HepG2 (cell line): ENCODE results near the gene RUNDC1. TPM values are rescaled to one million over a fixed set of nuclear protein-coding genes. Genes with fewer than 3 reads are reported as not detected.
A peak's percentile ranks its signal among the peaks of the same experiment; 100 is the strongest.

Source experiments
- ARHGAP35 ChIP-seq: sonication (generic); formaldehyde crosslinking; IDR thresholded peaks from 2 replicates; pipeline ENCODE4 v1.9.0; 2022; ENCODE audit warnings: mild to moderate bottlenecking, inconsistent platforms, moderate library complexity, missing genetic modification reagents, borderline replicate concordance
- ARNTL ChIP-seq: sonication (generic); formaldehyde crosslinking; IDR thresholded peaks from 2 replicates; pipeline ENCODE4 v1.4.0; 2020; ENCODE audit warnings: mild to moderate bottlenecking, missing genetic modification reagents
- CHCHD3 ChIP-seq: sonication (generic); formaldehyde crosslinking; IDR thresholded peaks from 2 replicates; pipeline ENCODE4 v1.8.0; 2022; ENCODE audit warnings: mild to moderate bottlenecking, missing genetic modification reagents, moderate library complexity
- FOXK1 ChIP-seq: sonication (generic); formaldehyde crosslinking; IDR thresholded peaks from 2 replicates; pipeline ENCODE4 v1.4.0; 2020; ENCODE audit warnings: low read depth, missing genetic modification reagents, borderline replicate concordance
- HDAC2 ChIP-seq: sonication (generic); formaldehyde crosslinking; IDR thresholded peaks from 2 replicates; pipeline ENCODE4 v1.4.0; 2020; ENCODE audit warnings: missing genetic modification reagents
- HES4 ChIP-seq: sonication (generic); formaldehyde crosslinking; IDR thresholded peaks from 2 replicates; pipeline ENCODE4 v1.9.0; 2021; ENCODE audit warnings: mild to moderate bottlenecking, missing genetic modification reagents, borderline replicate concordance
- IRX3 ChIP-seq: sonication (generic); formaldehyde crosslinking; IDR thresholded peaks from 2 replicates; pipeline ENCODE4 v1.8.1; 2023; ENCODE audit warnings: mild to moderate bottlenecking, low read depth, missing genetic modification reagents, borderline replicate concordance
- LCORL ChIP-seq, 2 experiments: fragments of 450-650 bp in 1 of 2; sonication (generic) in 1 of 2; formaldehyde crosslinking in 1 of 2; IDR thresholded peaks; 2 replicates each; pipeline versions ENCODE4 v1.5.0 to v1.6.1; 2017 to 2020; ENCODE audit warnings: antibody characterized with exemption in 1 of 2, missing genetic modification reagents in 1 of 2
- MED1 ChIP-seq: sonication (generic); formaldehyde crosslinking; IDR thresholded peaks from 2 replicates; pipeline ENCODE4 v1.4.0; 2020; ENCODE audit warnings: missing genetic modification reagents
- MXI1 ChIP-seq: IDR thresholded peaks from 3 replicates; pipeline ENCODE4 v1.6.1; 2012; ENCODE audit warnings: low read depth, low read length, inconsistent platforms, borderline replicate concordance
- NFKBIZ ChIP-seq: IDR thresholded peaks from 2 replicates; pipeline ENCODE4 v1.6.1; 2018; ENCODE audit warnings: missing genetic modification reagents, missing compliant biosample characterization
- PHF20 ChIP-seq: sonication (generic); formaldehyde crosslinking; IDR thresholded peaks from 2 replicates; pipeline ENCODE4 v1.5.0; 2020; ENCODE audit warnings: mild to moderate bottlenecking, missing genetic modification reagents
- PLRG1 ChIP-seq: fragments of 450-650 bp; conservative IDR thresholded peaks from 2 replicates; pipeline ENCODE4 v1.6.1; 2016
- RFX1 ChIP-seq: fragments of 450-650 bp; IDR thresholded peaks from 2 replicates; pipeline ENCODE4 v1.6.1; 2017
- SAP130 ChIP-seq: IDR thresholded peaks from 2 replicates; pipeline ENCODE4 v1.6.1; 2016; ENCODE audit warnings: low read depth
- ZEB1 ChIP-seq: IDR thresholded peaks from 2 replicates; pipeline ENCODE4 v1.6.1; 2012; ENCODE audit warnings: mild to moderate bottlenecking, low read depth, inconsistent platforms; ENCODE audit not compliant: insufficient replicate concordance
- ZNF343 ChIP-seq: sonication (generic); formaldehyde crosslinking; IDR thresholded peaks from 2 replicates; pipeline ENCODE4 v1.4.0; 2020; ENCODE audit warnings: mild to moderate bottlenecking, missing genetic modification reagents
- ZNF430 ChIP-seq: sonication (generic); formaldehyde crosslinking; IDR thresholded peaks from 2 replicates; pipeline ENCODE4 v1.9.0; 2021; ENCODE audit warnings: mild to moderate bottlenecking, missing genetic modification reagents
- ZNF574 ChIP-seq: sonication (generic); formaldehyde crosslinking; IDR thresholded peaks from 2 replicates; pipeline ENCODE4 v1.4.0; 2020; ENCODE audit warnings: missing genetic modification reagents
- ZNF629 ChIP-seq: sonication (generic); formaldehyde crosslinking; conservative IDR thresholded peaks from 2 replicates; pipeline ENCODE4 v1.5.0; 2020; ENCODE audit warnings: missing genetic modification reagents
- ZNF775 ChIP-seq: sonication (generic); formaldehyde crosslinking; IDR thresholded peaks from 2 replicates; pipeline ENCODE4 v1.4.0; 2020; ENCODE audit warnings: missing genetic modification reagents, mild to moderate bottlenecking, moderate library complexity, borderline replicate concordance
- polyA plus RNA-seq, 8 experiments: library from polyadenylated mRNA; depleted of rRNA in 3 of 8; stranded (reverse) in 7 of 8; unstranded in 1 of 8; fragments of >200 nt; fragmentation: Illumina TruSeq in 4 of 8; extraction: Trizol in 4 of 8; gene quantifications; 2 replicates each; pipeline versions ENCODE4 v1.2.1 to v1.2.3, GENCODE V29; 2011 to 2016; ENCODE audit warnings: low read depth in 4 of 8, missing spikeins in 1 of 8, mixed read lengths in 1 of 8; ENCODE audit not compliant: insufficient read depth in 1 of 8
- total RNA-seq, 5 experiments: library from RNA; depleted of rRNA; stranded (reverse); fragments of >200 nt; fragmentation: Illumina TruSeq; extraction: Trizol; gene quantifications; 2 replicates each; pipeline ENCODE4 v1.2.3, GENCODE V29; 2016; ENCODE audit warnings: low read depth in 1 of 5
- TF ChIP-seq, protein P1 (sequence below): sonication (generic); formaldehyde crosslinking; IDR thresholded peaks from 2 replicates; pipeline ENCODE4 v1.5.0; 2020; ENCODE audit warnings: mild to moderate bottlenecking, missing genetic modification reagents, moderate library complexity
- TF ChIP-seq, protein P2 (sequence below): IDR thresholded peaks from 2 replicates; pipeline ENCODE4 v1.6.1; 2016; ENCODE audit warnings: low read depth, borderline replicate concordance

RUNDC1 gene
- total and polyA plus RNA-seq, 2 of the 13 experiments (the other 11 are each of a cell fraction or from before 2014, with no cell fraction given), result 10.3 to 11.4 TPM

GRCh38 chr17:43020789-43021740, 40.7 kb downstream of the RUNDC1 start (continued):
- 0 out of 2 replicates have a peak, but pooled peaks have one; percentile 5 for TF ChIP-seq ZNF574
- TF ChIP-seq HDAC2 (CRISPR knock-in tag), result peak; percentile 65; the same call in 1 of the 2 replicates
- 0 out of 2 replicates have a peak, but pooled peaks have one; percentile 17 for TF ChIP-seq ZNF343 (CRISPR knock-in tag)
- TF ChIP-seq, protein P1, sequence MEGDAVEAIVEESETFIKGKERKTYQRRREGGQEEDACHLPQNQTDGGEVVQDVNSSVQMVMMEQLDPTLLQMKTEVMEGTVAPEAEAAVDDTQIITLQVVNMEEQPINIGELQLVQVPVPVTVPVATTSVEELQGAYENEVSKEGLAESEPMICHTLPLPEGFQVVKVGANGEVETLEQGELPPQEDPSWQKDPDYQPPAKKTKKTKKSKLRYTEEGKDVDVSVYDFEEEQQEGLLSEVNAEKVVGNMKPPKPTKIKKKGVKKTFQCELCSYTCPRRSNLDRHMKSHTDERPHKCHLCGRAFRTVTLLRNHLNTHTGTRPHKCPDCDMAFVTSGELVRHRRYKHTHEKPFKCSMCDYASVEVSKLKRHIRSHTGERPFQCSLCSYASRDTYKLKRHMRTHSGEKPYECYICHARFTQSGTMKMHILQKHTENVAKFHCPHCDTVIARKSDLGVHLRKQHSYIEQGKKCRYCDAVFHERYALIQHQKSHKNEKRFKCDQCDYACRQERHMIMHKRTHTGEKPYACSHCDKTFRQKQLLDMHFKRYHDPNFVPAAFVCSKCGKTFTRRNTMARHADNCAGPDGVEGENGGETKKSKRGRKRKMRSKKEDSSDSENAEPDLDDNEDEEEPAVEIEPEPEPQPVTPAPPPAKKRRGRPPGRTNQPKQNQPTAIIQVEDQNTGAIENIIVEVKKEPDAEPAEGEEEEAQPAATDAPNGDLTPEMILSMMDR (CRISPR knock-in tag), result no peak
- peak; percentile 50 for TF ChIP-seq PHF20 (CRISPR knock-in tag)
- TF ChIP-seq CHCHD3 (CRISPR knock-in tag), result no peak
- peak; percentile 34; the same call in 1 of the 2 replicates for TF ChIP-seq FOXK1 (CRISPR knock-in tag)
- TF ChIP-seq LCORL (IDR thresholded peaks at IDR 0.05), result peak; percentile 63
- peak; percentile 82 for TF ChIP-seq LCORL (CRISPR knock-in tag; IDR thresholded peaks at IDR 0.05)
- TF ChIP-seq HES4 (CRISPR knock-in tag), result 0 out of 2 replicates have a peak, but pooled peaks have one; percentile 3
- peak; percentile 62; the same call in 1 of the 2 replicates for TF ChIP-seq NFKBIZ
- TF ChIP-seq MED1 (CRISPR knock-in tag), result peak; percentile 6; the same call in 1 of the 2 replicates
- peak; percentile 59; the same call in 1 of the 2 replicates for TF ChIP-seq ZNF430 (CRISPR knock-in tag)
- TF ChIP-seq ZEB1, result no peak
- no peak for TF ChIP-seq PLRG1
- no peak for TF ChIP-seq ARNTL
- 0 out of 2 replicates have a peak, but pooled peaks have one; percentile 64 for TF ChIP-seq ARHGAP35
- TF ChIP-seq, protein P2, sequence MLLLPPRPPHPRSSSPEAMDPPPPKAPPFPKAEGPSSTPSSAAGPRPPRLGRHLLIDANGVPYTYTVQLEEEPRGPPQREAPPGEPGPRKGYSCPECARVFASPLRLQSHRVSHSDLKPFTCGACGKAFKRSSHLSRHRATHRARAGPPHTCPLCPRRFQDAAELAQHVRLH (CRISPR knock-in tag), result peak; percentile 56; the same call in 1 of the 2 replicates
- no peak for TF ChIP-seq RFX1
- peak; percentile 40; the same call in 1 of the 2 replicates for TF ChIP-seq SAP130 (CRISPR knock-in tag)
- TF ChIP-seq MXI1, result peak; percentile 13; the same call in 1 of the 3 replicates
- peak; percentile 53; the same call in 1 of the 2 replicates for TF ChIP-seq IRX3
- no peak for TF ChIP-seq ZNF629 (CRISPR knock-in tag)
- 0 out of 2 replicates have a peak, but pooled peaks have one; percentile 2 for TF ChIP-seq ZNF775
